HEK293 (cell line): ENCODE measurements around the gene IFT27.

Experiments used
- GLIS1 ChIP-seq: fragments of 450-650 bp; formaldehyde crosslinking; IDR thresholded peaks from 2 replicates; pipeline ENCODE4 v1.5.1; 2016; ENCODE audit warnings: missing biosample characterization, missing genetic modification characterization
- MZF1 ChIP-seq: fragments of 450-650 bp; formaldehyde crosslinking; IDR thresholded peaks from 2 replicates; pipeline ENCODE4 v1.5.1; 2017; ENCODE audit warnings: missing biosample characterization, missing genetic modification characterization, borderline replicate concordance
- OSR2 ChIP-seq: fragments of 450-650 bp; formaldehyde crosslinking; IDR thresholded peaks from 2 replicates; pipeline ENCODE4 v1.5.1; 2016; ENCODE audit warnings: missing biosample characterization, missing genetic modification characterization
- ZBTB20 ChIP-seq: fragments of 450-650 bp; formaldehyde crosslinking; IDR thresholded peaks from 2 replicates; pipeline ENCODE4 v1.5.1; 2016; ENCODE audit warnings: missing biosample characterization, missing genetic modification characterization
- ZNF121 ChIP-seq: fragments of 450-650 bp; formaldehyde crosslinking; IDR thresholded peaks from 2 replicates; pipeline ENCODE4 v1.5.1; 2016; ENCODE audit warnings: missing biosample characterization, missing genetic modification characterization
- ZNF274 ChIP-seq, 2 experiments: fragments of 200-500 bp in 1 of 2; fragments of 450-650 bp in 1 of 2; sonication (Bioruptor generic) in 1 of 2; formaldehyde crosslinking in 1 of 2; IDR thresholded peaks; 2 replicates each; pipeline versions ENCODE4 v1.5.1 to v1.6.1; 2014 to 2016; ENCODE audit warnings: borderline replicate concordance in 1 of 2, inconsistent platforms in 1 of 2, low read length in 1 of 2, missing biosample characterization in 1 of 2, missing genetic modification characterization in 1 of 2
- ZNF830 ChIP-seq: fragments of 450-650 bp; IDR thresholded peaks from 2 replicates; pipeline ENCODE4 v1.5.0; 2018; ENCODE audit warnings: missing biosample characterization, missing genetic modification characterization, low read depth, mild to moderate bottlenecking, moderate library complexity
- TF ChIP-seq, protein P1 (sequence below): fragments of 450-650 bp; formaldehyde crosslinking; IDR thresholded peaks from 2 replicates; pipeline ENCODE4 v1.5.1; 2016; ENCODE audit warnings: missing biosample characterization, missing genetic modification characterization
- TF ChIP-seq, protein P2 (sequence below): fragments of 450-650 bp; formaldehyde crosslinking; IDR thresholded peaks from 2 replicates; pipeline ENCODE4 v1.5.1; 2016; ENCODE audit warnings: missing biosample characterization, missing genetic modification characterization, borderline replicate concordance
- TF ChIP-seq, protein P3 (sequence below): fragments of 450-650 bp; formaldehyde crosslinking; IDR thresholded peaks from 2 replicates; pipeline ENCODE4 v1.5.1; 2016; ENCODE audit warnings: missing biosample characterization, missing genetic modification characterization

DNA sequence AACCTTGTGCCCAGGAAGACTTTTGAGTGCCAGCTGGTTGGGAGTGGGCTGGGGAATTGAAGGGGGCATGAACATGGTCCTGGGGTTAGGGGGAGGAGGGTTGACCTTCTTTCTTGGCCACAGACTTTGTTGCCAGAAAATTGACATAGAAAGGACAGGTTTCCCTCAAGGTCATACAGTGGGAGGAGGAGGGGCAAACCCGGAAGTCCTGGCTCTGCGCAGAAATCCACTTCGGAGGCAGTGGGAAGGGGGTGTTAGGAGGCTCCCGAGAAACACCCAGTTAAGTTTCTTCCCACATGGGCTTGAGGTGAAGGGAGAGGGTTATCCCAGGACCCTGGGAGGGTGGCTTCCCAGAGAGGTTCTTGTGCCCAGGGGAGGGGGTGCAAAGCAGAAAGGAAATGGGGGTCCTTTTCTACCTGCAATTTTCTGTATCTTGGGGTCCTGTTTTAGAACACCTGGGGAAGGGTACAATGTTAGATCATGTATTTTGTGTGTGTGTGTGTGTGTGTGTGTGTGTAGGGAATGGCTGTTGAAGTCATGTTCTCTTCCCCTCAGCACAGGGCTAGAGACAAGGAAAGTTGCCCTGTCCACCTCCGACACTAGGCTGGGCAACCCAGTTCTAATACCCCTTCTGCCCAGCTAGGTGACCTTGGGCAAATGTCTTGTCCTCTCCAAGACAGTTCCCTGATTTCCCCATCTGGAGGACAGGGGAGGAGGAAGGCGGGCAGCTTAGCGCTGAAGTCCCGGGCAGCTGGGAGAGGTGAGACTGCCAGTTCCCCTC lies 39.8 kb upstream of the IFT27 start:
- TF ChIP-seq, protein P1, sequence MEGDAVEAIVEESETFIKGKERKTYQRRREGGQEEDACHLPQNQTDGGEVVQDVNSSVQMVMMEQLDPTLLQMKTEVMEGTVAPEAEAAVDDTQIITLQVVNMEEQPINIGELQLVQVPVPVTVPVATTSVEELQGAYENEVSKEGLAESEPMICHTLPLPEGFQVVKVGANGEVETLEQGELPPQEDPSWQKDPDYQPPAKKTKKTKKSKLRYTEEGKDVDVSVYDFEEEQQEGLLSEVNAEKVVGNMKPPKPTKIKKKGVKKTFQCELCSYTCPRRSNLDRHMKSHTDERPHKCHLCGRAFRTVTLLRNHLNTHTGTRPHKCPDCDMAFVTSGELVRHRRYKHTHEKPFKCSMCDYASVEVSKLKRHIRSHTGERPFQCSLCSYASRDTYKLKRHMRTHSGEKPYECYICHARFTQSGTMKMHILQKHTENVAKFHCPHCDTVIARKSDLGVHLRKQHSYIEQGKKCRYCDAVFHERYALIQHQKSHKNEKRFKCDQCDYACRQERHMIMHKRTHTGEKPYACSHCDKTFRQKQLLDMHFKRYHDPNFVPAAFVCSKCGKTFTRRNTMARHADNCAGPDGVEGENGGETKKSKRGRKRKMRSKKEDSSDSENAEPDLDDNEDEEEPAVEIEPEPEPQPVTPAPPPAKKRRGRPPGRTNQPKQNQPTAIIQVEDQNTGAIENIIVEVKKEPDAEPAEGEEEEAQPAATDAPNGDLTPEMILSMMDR (tag by site-specific recombination) = no peak
- TF ChIP-seq MZF1 (tag by site-specific recombination) (no peak), OSR2 (tag by site-specific recombination) (no peak), ZNF121 (tag by site-specific recombination) (no peak), ZNF830 (tag by site-specific recombination) (no peak), ZBTB20 (tag by site-specific recombination) (no peak), GLIS1 (tag by site-specific recombination) (no peak), ZNF274 (IDR thresholded peaks at IDR 0.05; ENCODE audit: low read length) (no peak), ZNF274 (tag by site-specific recombination; IDR thresholded peaks at IDR 0.05; ENCODE audit: borderline replicate concordance) (no peak)
- TF ChIP-seq, protein P2, sequence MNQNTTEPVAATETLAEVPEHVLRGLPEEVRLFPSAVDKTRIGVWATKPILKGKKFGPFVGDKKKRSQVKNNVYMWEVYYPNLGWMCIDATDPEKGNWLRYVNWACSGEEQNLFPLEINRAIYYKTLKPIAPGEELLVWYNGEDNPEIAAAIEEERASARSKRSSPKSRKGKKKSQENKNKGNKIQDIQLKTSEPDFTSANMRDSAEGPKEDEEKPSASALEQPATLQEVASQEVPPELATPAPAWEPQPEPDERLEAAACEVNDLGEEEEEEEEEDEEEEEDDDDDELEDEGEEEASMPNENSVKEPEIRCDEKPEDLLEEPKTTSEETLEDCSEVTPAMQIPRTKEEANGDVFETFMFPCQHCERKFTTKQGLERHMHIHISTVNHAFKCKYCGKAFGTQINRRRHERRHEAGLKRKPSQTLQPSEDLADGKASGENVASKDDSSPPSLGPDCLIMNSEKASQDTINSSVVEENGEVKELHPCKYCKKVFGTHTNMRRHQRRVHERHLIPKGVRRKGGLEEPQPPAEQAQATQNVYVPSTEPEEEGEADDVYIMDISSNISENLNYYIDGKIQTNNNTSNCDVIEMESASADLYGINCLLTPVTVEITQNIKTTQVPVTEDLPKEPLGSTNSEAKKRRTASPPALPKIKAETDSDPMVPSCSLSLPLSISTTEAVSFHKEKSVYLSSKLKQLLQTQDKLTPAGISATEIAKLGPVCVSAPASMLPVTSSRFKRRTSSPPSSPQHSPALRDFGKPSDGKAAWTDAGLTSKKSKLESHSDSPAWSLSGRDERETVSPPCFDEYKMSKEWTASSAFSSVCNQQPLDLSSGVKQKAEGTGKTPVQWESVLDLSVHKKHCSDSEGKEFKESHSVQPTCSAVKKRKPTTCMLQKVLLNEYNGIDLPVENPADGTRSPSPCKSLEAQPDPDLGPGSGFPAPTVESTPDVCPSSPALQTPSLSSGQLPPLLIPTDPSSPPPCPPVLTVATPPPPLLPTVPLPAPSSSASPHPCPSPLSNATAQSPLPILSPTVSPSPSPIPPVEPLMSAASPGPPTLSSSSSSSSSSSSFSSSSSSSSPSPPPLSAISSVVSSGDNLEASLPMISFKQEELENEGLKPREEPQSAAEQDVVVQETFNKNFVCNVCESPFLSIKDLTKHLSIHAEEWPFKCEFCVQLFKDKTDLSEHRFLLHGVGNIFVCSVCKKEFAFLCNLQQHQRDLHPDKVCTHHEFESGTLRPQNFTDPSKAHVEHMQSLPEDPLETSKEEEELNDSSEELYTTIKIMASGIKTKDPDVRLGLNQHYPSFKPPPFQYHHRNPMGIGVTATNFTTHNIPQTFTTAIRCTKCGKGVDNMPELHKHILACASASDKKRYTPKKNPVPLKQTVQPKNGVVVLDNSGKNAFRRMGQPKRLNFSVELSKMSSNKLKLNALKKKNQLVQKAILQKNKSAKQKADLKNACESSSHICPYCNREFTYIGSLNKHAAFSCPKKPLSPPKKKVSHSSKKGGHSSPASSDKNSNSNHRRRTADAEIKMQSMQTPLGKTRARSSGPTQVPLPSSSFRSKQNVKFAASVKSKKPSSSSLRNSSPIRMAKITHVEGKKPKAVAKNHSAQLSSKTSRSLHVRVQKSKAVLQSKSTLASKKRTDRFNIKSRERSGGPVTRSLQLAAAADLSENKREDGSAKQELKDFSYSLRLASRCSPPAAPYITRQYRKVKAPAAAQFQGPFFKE (tag by site-specific recombination) = no peak
- TF ChIP-seq, protein P3, sequence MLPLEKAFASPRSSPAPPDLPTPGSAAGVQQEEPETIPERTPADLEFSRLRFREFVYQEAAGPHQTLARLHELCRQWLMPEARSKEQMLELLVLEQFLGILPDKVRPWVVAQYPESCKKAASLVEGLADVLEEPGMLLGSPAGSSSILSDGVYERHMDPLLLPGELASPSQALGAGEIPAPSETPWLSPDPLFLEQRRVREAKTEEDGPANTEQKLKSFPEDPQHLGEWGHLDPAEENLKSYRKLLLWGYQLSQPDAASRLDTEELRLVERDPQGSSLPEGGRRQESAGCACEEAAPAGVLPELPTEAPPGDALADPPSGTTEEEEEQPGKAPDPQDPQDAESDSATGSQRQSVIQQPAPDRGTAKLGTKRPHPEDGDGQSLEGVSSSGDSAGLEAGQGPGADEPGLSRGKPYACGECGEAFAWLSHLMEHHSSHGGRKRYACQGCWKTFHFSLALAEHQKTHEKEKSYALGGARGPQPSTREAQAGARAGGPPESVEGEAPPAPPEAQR (tag by site-specific recombination) = no peak
